Measurements from ENCODE around the gene ANP32B. TPM values are rescaled to one million over a fixed set of nuclear protein-coding genes. Genes with fewer than 3 reads are reported as not detected.

The ANP32B gene
- total RNA-seq, 1 donor from 2014 or later: 108 TPM

GRCh38 chr9:97938081-97938644, 45.0 kb upstream of the ANP32B start, which contains the start of gene HEMGN:
Gene HEMGN (minus strand): TSS chr9:97938172. CDS start chr9:97938136, 36 bp downstream.
- H3K36me3 Mint-ChIP-seq (ENCODE audit: low read depth, unreplicated experiment): no peaks in the 10 kb centered on the region
- no peak within 1 kb of the TSS for H3K27ac Mint-ChIP-seq (ENCODE audit: unreplicated experiment)
- TF ChIP-seq, protein P1, sequence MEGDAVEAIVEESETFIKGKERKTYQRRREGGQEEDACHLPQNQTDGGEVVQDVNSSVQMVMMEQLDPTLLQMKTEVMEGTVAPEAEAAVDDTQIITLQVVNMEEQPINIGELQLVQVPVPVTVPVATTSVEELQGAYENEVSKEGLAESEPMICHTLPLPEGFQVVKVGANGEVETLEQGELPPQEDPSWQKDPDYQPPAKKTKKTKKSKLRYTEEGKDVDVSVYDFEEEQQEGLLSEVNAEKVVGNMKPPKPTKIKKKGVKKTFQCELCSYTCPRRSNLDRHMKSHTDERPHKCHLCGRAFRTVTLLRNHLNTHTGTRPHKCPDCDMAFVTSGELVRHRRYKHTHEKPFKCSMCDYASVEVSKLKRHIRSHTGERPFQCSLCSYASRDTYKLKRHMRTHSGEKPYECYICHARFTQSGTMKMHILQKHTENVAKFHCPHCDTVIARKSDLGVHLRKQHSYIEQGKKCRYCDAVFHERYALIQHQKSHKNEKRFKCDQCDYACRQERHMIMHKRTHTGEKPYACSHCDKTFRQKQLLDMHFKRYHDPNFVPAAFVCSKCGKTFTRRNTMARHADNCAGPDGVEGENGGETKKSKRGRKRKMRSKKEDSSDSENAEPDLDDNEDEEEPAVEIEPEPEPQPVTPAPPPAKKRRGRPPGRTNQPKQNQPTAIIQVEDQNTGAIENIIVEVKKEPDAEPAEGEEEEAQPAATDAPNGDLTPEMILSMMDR (IDR thresholded peaks at IDR 0.05; ENCODE audit: unreplicated experiment): no peak
- no peak for DNase-seq (ENCODE audit: low spot score)
- H3K9me3 Mint-ChIP-seq (ENCODE audit: unreplicated experiment): no peaks in the 10 kb centered on the region
- peaks cover 4% of the 10 kb centered on the region for H3K4me1 Mint-ChIP-seq (ENCODE audit: unreplicated experiment)
- H3K4me3 Mint-ChIP-seq (ENCODE audit: unreplicated experiment): no peak within 1 kb of the TSS
- no peaks in the 10 kb centered on the region for H3K27me3 Mint-ChIP-seq (ENCODE audit: unreplicated experiment)

GRCh38 chr9:97940233-97940632, 42.9 kb upstream of the ANP32B start:
- Mint-ChIP-seq H3K4me1 (ENCODE audit: unreplicated experiment) (peaks cover 3% of the 10 kb centered on the region), H3K27ac (ENCODE audit: unreplicated experiment) (no peak overlapping the region), H3K9me3 (ENCODE audit: unreplicated experiment) (no peaks in the 10 kb centered on the region), H3K27me3 (ENCODE audit: unreplicated experiment) (no peaks in the 10 kb centered on the region), H3K4me3 (ENCODE audit: unreplicated experiment) (no peak overlapping the region), H3K36me3 (ENCODE audit: low read depth, unreplicated experiment) (no peaks in the 10 kb centered on the region)
- no peak for DNase-seq (ENCODE audit: low spot score)
- TF ChIP-seq, protein P1 (IDR thresholded peaks at IDR 0.05; ENCODE audit: unreplicated experiment): no peak

GRCh38 chr9:97940741-97941140, 42.4 kb upstream of the ANP32B start:
- no peak for DNase-seq (ENCODE audit: low spot score)
- no peaks in the 10 kb centered on the region for H3K4me1 Mint-ChIP-seq (ENCODE audit: unreplicated experiment)
- H3K36me3 Mint-ChIP-seq (ENCODE audit: low read depth, unreplicated experiment): no peaks in the 10 kb centered on the region
- no peak overlapping the region for H3K27ac Mint-ChIP-seq (ENCODE audit: unreplicated experiment)
- H3K27me3 Mint-ChIP-seq (ENCODE audit: unreplicated experiment): no peaks in the 10 kb centered on the region
- no peaks in the 10 kb centered on the region for H3K9me3 Mint-ChIP-seq (ENCODE audit: unreplicated experiment)
- TF ChIP-seq, protein P1 (IDR thresholded peaks at IDR 0.05; ENCODE audit: unreplicated experiment): no peak
- no peak overlapping the region for H3K4me3 Mint-ChIP-seq (ENCODE audit: unreplicated experiment)

GRCh38 chr9:97941323-97941722, 41.8 kb upstream of the ANP32B start:
- DNase-seq (ENCODE audit: low spot score): no peak
- Mint-ChIP-seq H3K27me3 (ENCODE audit: unreplicated experiment) (no peaks in the 10 kb centered on the region), H3K27ac (ENCODE audit: unreplicated experiment) (no peak overlapping the region), H3K9me3 (ENCODE audit: unreplicated experiment) (no peaks in the 10 kb centered on the region), H3K4me1 (ENCODE audit: unreplicated experiment) (no peaks in the 10 kb centered on the region), H3K4me3 (ENCODE audit: unreplicated experiment) (no peak overlapping the region), H3K36me3 (ENCODE audit: low read depth, unreplicated experiment) (no peaks in the 10 kb centered on the region)
- TF ChIP-seq, protein P1 (IDR thresholded peaks at IDR 0.05; ENCODE audit: unreplicated experiment): no peak

DNA sequence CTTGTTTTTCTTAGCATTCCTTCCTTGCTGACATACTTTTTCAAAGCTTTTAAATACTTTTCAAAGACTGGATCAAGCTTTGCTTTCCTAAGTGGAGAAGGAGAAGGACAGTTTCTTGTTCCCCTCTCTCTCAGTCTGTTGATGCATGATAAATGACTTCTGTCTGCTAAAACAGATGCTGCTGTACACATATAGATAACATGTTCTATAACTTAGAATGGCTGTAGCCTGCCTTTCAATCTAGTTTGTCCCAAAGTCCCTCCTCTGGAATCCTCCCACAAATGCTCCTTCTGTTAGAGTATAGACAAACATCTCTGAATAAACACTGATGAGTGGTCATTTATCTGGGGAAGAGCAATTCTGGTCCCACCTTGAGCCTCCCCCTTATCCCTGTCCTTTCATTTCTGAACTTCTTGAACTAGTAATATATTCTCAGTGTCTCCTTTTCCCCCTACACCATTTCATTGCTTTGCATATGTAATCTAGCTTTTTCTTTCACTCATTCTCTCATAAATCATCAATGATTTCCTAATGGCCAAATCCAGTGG, 39.8 kb upstream of the ANP32B start:
- Mint-ChIP-seq H3K36me3 (ENCODE audit: low read depth, unreplicated experiment) (no peaks in the 10 kb centered on the region), H3K9me3 (ENCODE audit: unreplicated experiment) (no peaks in the 10 kb centered on the region), H3K4me1 (ENCODE audit: unreplicated experiment) (peaks cover 2% of the 10 kb centered on the region), H3K27me3 (ENCODE audit: unreplicated experiment) (no peaks in the 10 kb centered on the region), H3K4me3 (ENCODE audit: unreplicated experiment) (no peak overlapping the region), H3K27ac (ENCODE audit: unreplicated experiment) (no peak overlapping the region)
- TF ChIP-seq, protein P1 (IDR thresholded peaks at IDR 0.05; ENCODE audit: unreplicated experiment): no peak
- DNase-seq (ENCODE audit: low spot score): no peak

Measured in endothelial cell (in vitro differentiated cells).